HG02759 (cell line): ENCODE measurements around the gene RNGTT.
A peak's percentile ranks its signal among the peaks of the same experiment; 100 is the strongest.
"Not testable (repeated sequence)": the region's sequence is repeated elsewhere in the genome, so short reads cannot be mapped to it uniquely, and the experiment has no call there.

Experiments
- ATAC-seq: cut with Tn5 transposase; IDR thresholded peaks from one replicate; pipeline ENCODE4 v1.9.1; 2021; ENCODE audit warnings: mild to moderate bottlenecking, moderate library complexity; ENCODE audit not compliant: unreplicated experiment

RNGTT gene

GRCh38 chr6:88741071-88741470 lies 222.3 kb downstream of the RNGTT start:
- no peak for ATAC-seq

DNA sequence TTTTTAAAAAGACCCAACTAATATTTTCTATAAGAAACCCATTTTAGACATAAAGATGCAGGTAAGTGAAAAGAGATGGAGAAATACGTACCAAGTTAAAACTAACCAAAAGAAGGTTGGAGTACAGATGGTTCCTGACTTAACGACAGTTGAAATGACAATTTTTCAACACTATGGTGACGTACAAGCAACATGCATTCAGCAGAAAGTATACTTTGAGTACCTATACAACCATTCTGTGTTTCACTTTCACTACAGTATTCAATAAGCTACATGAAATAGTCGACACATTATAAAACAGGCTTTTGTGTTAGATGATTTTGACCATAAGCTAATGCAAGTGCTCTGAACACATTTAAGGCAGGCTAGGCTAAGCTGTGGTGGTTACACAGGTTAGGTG lies 228.9 kb downstream of the RNGTT start:
- ATAC-seq, result no peak

DNA sequence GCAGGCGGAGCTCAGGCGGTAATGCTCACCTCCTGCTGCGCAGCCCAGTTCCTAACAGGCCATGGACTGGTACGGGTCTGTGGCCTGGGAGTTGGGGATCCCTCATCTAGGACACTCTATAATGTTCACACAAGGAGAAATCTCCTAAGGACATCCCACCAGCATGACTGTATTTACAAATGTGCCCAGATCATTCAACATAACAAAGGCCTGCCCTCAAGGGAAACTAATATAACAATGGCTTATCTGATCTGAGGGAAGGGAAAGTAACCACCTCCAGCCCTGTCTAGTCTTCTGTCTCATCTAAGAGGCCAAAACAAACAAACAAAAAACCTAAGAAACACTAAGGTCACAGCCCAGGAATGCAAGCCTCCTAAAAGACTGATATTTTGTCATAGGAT lies 232.8 kb downstream of the RNGTT start:
- no peak for ATAC-seq

- ATAC-seq, result no peak
Observed at GRCh38 chr6:88728756-88729155, 234.7 kb downstream of the RNGTT start.

DNA sequence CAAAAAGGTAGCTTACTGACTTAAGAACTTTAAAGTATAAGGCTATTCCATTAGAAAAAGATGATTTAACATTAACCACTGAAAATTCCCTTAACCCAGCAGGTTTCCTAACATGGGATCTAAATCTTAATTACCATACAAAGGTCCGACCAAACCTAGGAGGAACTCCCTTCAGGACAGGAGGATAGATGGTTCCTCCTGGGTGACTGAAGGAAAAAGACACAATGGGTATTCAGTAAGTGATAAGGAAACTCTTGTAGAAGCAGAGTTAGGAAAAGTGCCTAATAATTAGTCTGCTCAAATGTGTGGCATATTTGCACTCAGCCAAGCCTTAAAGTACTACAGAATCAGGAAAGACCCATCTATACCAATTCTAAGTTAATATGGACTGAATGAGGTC lies 237.0 kb downstream of the RNGTT start:
- not testable (repeated sequence) for ATAC-seq

DNA sequence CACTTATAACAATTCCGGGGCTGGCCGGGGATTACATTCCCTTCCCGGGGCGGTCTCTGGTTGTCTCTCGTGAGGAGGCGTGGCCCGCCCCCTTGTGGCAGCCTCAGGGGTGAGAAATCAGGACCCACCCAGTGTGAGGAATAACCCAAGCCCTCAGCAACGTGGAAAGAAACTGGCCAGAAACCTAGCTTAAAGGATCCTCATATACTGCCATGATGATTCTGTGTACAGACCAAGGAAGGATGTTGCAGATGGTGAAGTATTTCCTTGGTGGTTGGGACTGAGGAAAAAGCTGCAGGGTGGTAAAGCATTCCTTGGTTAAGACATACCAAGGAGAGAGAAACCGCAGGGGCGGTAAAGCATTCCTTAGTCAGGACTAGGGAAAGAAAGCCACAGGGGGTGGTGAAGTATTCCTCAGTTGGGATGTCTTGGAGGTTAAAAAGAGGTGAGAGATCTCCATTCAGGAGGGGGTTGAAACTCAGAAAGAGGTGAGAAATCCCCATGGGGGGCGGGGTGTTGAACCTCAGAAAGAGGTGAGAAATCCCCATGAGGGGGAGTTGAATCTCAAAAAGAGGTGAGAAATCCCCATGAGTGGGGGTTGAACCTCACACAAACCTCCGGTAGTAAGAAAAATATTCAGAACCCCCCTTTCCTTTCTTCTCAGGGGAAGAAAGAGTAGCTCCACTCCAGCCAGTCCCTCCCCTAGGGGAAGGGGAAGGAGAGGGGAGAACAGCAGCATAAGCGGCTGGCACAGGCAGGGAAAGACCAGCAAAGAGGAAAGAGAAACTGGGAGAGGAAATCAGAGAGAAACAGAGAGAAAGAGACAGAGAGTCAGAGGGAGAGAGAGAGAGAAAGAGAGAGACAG lies 238.1 kb downstream of the RNGTT start:
- ATAC-seq, result no peak

GRCh38 chr6:88722686-88723085 lies 240.7 kb downstream of the RNGTT start:
- ATAC-seq, result no peak

GRCh38 chr6:88716399-88716798 lies 247.0 kb downstream of the RNGTT start:
- not testable (repeated sequence) for ATAC-seq

- no peak for ATAC-seq
Observed at GRCh38 chr6:88712243-88712936, 251.0 kb downstream of the RNGTT start.

- no peak for ATAC-seq
Observed at GRCh38 chr6:88709819-88710246, 253.6 kb downstream of the RNGTT start.

DNA sequence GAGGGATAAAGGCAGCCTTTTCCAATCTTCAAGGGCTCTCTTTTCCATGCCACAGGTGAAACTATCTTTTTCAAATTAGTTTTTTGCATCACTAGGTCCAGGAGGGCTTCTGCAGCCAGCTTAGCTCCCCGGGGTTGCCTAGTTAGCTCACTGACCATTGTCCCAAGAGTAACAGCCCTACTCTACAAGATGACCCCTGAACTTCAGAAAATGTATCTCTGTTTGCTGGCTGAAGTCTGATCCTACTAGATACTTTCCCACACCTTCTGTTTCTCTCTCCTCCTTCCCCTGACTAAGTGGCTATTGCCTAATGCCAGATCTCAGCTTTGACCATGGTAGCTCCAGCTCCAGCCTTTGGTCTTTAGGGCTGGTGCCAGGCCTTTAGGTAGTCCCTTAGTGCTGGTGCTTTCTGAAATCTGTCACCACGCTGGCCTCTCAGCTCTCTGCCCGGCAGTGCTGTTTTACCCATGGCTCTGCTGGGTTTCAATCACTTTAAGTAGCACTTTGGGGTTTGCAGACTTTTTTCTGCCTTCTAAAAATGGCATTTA lies 255.1 kb downstream of the RNGTT start:
- ATAC-seq, result no peak

DNA sequence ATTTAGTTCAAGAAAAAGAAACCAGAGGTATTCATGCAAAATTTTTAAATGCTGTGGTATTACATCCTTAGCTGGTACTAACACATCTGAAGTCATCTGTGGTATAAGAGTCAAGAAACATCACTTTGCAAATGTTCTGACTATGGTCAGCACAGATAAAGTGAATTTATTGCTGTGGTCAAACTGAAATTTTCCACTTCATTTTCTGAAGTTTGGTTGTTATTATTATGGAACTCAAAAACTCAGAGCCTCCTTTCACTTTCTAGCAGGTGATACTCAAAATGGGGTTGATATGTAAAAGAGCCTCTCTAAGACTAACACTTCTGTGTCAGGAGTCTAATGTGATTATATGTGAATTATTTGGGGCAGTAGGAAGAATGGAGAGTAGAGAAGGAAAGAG lies 257.8 kb downstream of the RNGTT start:
- ATAC-seq, result peak; percentile 88

GRCh38 chr6:88704980-88705379 lies 258.4 kb downstream of the RNGTT start:
- no peak for ATAC-seq

DNA sequence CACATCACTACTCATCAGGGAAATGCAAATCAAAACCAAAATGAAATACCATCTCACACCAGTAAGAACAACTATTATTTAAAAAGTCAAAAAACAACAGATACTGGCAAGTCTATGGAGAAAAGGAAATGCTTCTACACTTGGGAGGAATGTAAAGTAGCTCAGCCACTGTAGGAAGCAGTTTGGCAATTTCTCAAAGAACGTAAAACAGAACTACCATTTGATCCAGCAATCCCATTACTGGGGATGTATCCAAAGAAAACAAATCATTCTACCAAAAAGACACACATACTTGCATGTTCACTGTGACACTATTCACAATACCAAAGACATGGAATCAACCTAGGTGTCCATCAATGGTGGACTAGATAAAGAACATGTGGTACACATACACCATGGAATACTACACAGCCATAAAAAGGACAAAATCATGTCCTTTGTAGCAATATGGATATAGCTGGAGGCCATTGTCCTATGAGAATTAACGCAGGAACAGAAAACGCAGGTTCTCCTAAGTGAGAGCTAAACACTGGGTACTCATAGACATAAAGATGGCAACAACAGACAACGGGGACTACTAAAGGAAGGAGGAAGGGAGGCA lies 260.4 kb downstream of the RNGTT start:
- no peak for ATAC-seq

DNA sequence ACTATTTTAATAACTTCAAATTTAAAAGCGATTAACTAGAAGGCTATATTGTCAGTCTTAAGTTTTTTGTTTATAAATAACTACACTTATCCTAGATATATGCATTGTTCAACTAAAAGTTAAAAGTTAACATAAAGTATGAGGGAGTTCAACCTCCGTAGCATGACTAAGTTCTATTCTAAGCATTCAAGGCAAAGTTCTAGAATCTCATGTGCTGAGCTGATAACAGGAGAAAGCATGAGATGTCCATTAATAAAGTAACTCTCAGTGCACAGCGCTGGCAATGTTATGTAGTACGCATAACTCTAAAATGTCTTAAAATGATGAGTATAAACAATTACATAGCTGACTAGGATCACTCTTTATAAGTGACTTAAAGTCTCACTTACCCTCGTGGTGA lies 264.8 kb downstream of the RNGTT start:
- no peak for ATAC-seq

- ATAC-seq, result no peak
Observed at GRCh38 chr6:88695937-88696336, 267.5 kb downstream of the RNGTT start.

DNA sequence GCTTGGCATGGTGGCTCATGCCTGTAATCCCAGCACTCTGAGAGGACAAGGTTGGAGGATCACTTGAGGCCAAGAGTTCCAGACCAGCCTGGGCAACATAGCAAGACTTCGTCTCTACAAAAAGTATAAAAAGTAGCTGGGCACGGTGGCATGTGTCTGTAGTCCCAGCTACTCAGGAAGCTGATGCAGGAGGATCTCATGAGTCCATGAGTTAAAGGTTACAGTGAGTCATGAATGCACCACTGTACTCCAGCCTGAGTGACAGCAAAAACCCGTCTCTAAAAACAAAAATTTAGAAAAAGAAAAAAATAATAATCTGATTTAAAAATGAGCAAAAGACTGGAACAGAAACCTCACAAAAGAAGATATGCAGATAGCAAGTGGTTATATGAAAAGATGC lies 279.7 kb downstream of the RNGTT start:
- no peak for ATAC-seq

DNA sequence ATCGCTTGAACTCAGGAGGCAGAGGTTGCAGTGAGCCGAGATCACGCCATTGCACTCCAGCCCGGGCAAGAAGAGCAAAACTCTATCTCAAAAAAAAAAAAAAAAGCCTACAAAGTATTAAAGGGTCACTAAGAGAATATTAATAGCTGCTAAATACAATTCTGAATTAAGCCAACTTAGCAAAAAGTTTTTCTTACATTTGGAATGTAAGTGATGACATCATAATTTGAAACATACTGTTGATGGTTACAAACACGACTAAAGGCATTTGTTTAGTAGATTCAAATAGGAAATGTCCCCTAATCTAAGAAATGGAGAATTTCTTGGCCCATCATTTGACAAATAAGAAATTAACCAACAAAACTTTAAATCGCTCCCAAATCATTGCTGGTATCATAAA lies 282.8 kb downstream of the RNGTT start:
- no peak for ATAC-seq

DNA sequence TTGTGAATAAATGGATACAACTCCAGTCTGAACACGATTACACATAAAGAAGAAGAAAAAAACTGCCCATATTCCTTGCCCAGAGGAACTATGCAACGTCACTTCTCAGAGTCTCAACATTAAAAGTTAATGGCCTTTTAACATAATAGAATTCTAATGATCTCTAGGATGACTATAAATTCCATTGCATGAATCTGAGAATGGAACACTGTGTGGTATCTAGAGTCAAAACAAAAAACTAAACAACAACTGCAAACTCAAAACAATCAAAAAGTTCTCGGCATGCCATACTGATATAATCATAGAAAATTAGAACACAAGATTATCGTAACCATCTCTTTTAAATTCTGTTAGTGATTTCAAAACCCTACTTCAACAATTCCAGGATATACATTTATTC lies 283.6 kb downstream of the RNGTT start:
- ATAC-seq, result no peak

- ATAC-seq, result no peak
Observed at GRCh38 chr6:88677356-88677755, 286.1 kb downstream of the RNGTT start.

GRCh38 chr6:88671624-88672023 lies 291.8 kb downstream of the RNGTT start:
- ATAC-seq, result no peak

- no peak for ATAC-seq
Observed at GRCh38 chr6:88670369-88670768, 293.0 kb downstream of the RNGTT start.
